Neuronal stem cell (in vitro differentiated cells): Measurements from ENCODE around the gene JAKMIP1.

Experiments
- DNase-seq: peaks from one replicate; pipeline ENCODE4 v3.0.0-alpha.2; 2013; ENCODE audit warnings: low spot score
- H2AFZ ChIP-seq: one replicate; pipeline ENCODE4 v1.6.1; 2013; ENCODE audit warnings: mild to moderate bottlenecking, low read length, inconsistent platforms
- H2AK5ac ChIP-seq: 2 replicates; pipeline ENCODE4 v1.6.1; 2013; ENCODE audit warnings: low read depth, mild to moderate bottlenecking, inconsistent platforms, low read length, moderate library complexity, mixed read lengths
- H2BK120ac ChIP-seq: 2 replicates; pipeline ENCODE4 v1.6.1; 2013; ENCODE audit warnings: low read depth, mild to moderate bottlenecking, inconsistent platforms, low read length, moderate library complexity, mixed read lengths
- H2BK12ac ChIP-seq: one replicate; pipeline ENCODE4 v1.6.1; 2013; ENCODE audit warnings: low read length, inconsistent platforms
- H2BK15ac ChIP-seq: 2 replicates; pipeline ENCODE4 v1.6.1; 2013; ENCODE audit warnings: mild to moderate bottlenecking, low read length, inconsistent platforms, mixed read lengths
- H2BK5ac ChIP-seq: one replicate; pipeline ENCODE4 v1.6.1; 2013; ENCODE audit warnings: inconsistent platforms, mild to moderate bottlenecking, low read length, moderate library complexity
- H3K14ac ChIP-seq: one replicate; pipeline ENCODE4 v1.6.1; 2013; ENCODE audit warnings: low read length, inconsistent platforms
- H3K18ac ChIP-seq: 2 replicates; pipeline ENCODE4 v1.6.1; 2013; ENCODE audit warnings: low read length, inconsistent platforms
- H3K23ac ChIP-seq: 2 replicates; pipeline ENCODE4 v1.6.1; 2013; ENCODE audit warnings: low read depth, mild to moderate bottlenecking, mixed read lengths, low read length, inconsistent platforms; ENCODE audit not compliant: poor library complexity
- H3K27ac ChIP-seq: replicated peaks from 3 replicates; pipeline ENCODE4 v1.5.1; 2013; ENCODE audit warnings: low read length, inconsistent platforms
- H3K27me3 ChIP-seq, 3 experiments: 2 replicates each; pipeline ENCODE4 v1.6.1; 2013; ENCODE audit warnings: low read length in 3 of 3, mild to moderate bottlenecking in 2 of 3, inconsistent platforms in 1 of 3, low read depth in 1 of 3, mixed read lengths in 1 of 3, moderate library complexity in 1 of 3; ENCODE audit not compliant: control insufficient read depth in 3 of 3, insufficient read depth in 3 of 3
- H3K36me3 ChIP-seq, 2 donors: replicated peaks in 1 of 2; 2 replicates each; pipeline ENCODE4 v1.6.1; 2013; ENCODE audit warnings: low read length in 2 of 2; ENCODE audit not compliant: control insufficient read depth in 2 of 2, insufficient read depth in 2 of 2
- H3K4ac ChIP-seq: 2 replicates; pipeline ENCODE4 v1.6.1; 2013; ENCODE audit warnings: inconsistent platforms, mild to moderate bottlenecking, low read length, moderate library complexity
- H3K4me1 ChIP-seq, 2 donors: 1 replicate in 1 of 2; 2 replicates in 1 of 2; pipeline ENCODE4 v1.6.1; 2013; ENCODE audit warnings: low read length in 2 of 2, low read depth in 1 of 2; ENCODE audit not compliant: control insufficient read depth in 2 of 2, insufficient read depth in 1 of 2
- H3K4me2 ChIP-seq: one replicate; pipeline ENCODE4 v1.6.1; 2013; ENCODE audit warnings: mild to moderate bottlenecking, low read length, inconsistent platforms; ENCODE audit not compliant: insufficient read depth, poor library complexity, severe bottlenecking
- H3K4me3 ChIP-seq, 2 donors: 2 replicates each; pipeline ENCODE4 v1.5.1; 2013; ENCODE audit warnings: low read length in 2 of 2, mild to moderate bottlenecking in 2 of 2, inconsistent platforms in 1 of 2, moderate library complexity in 1 of 2
- H3K79me1 ChIP-seq: one replicate; pipeline ENCODE4 v1.6.1; 2013; ENCODE audit warnings: low read depth, mild to moderate bottlenecking, inconsistent platforms, low read length, moderate library complexity
- H3K9ac ChIP-seq: one replicate; pipeline ENCODE4 v1.6.1; 2013; ENCODE audit warnings: mild to moderate bottlenecking, low read depth, low read length, inconsistent platforms; ENCODE audit not compliant: poor library complexity
- H3K9me3 ChIP-seq, 2 donors: replicated peaks in 1 of 2; 2 replicates each; pipeline versions ENCODE3 to v1.6.1; 2013; ENCODE audit warnings: low read length in 2 of 2, mild to moderate bottlenecking in 2 of 2, inconsistent platforms in 1 of 2, low read depth in 1 of 2, mixed read lengths in 1 of 2, moderate library complexity in 1 of 2; ENCODE audit not compliant: control insufficient read depth in 2 of 2, insufficient read depth in 1 of 2
- H4K8ac ChIP-seq: one replicate; pipeline ENCODE4 v1.6.1; 2013; ENCODE audit warnings: low read depth, mild to moderate bottlenecking, inconsistent platforms, low read length, moderate library complexity
- H4K91ac ChIP-seq: one replicate; pipeline ENCODE4 v1.6.1; 2013; ENCODE audit warnings: low read length, low read depth, mild to moderate bottlenecking, inconsistent platforms; ENCODE audit not compliant: poor library complexity
- WGBS, 2 donors: extraction: QIAGEN DNeasy Blood & Tissue Kit; methylation state at CpG; one replicate each; pipeline ENCODE4 v1.1.7; 2013; ENCODE audit warnings: missing lambda C conversion rate in 2 of 2, mixed read lengths in 1 of 2; ENCODE audit not compliant: insufficient read length in 2 of 2, insufficient replicate concordance in 1 of 2; ENCODE audit errors: extremely low coverage in 2 of 2; 5-methylcytosine and 5-hydroxymethylcytosine counted together

JAKMIP1 gene

DNA sequence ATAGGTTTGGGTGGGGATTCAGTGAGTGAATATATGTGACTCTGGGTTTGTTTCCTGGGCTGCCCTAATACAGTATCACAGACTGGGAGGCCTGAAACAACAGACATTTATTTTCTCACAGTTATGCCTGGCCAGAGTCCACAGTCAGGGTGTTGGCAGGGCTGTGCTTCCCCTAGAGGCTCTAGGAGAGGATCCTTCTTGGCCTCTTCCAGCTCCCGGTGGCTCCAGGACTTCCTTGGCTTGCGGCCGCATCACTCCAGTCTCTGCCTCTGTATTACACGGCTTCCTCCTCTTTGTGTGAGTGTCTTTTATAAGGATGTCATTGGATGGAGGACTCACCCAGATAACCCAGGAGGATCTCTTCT, 5.2 kb upstream of the JAKMIP1 start:
- Histone ChIP-seq H2AK5ac (no peak overlapping the region), H4K8ac (no peak overlapping the region), H3K4ac (no peak overlapping the region), H2BK12ac (no peak overlapping the region), H3K79me1 (no peaks in the 10 kb centered on the region), H3K27ac (no peak overlapping the region), H4K91ac (no peak overlapping the region), H2BK15ac (no peak overlapping the region), H3K14ac (no peak overlapping the region), H3K23ac (no peak overlapping the region), H3K4me2 (no peak overlapping the region), H2BK5ac (no peak overlapping the region), H3K36me3 (no peaks in the 10 kb centered on the region), H3K18ac (no peak overlapping the region), H3K4me1 (peaks cover 2 to 3% of the 10 kb centered on the region in 2 donors), H3K27me3 (peaks cover 0 to 25% (median 0%) of the 10 kb centered on the region in 3 experiments), H2BK120ac (no peak overlapping the region), H3K4me3 (no peak overlapping the region), H2AFZ (no peak overlapping the region), H3K9me3 (peaks cover 3 to 5% of the 10 kb centered on the region in 2 donors), H3K9ac (no peak overlapping the region)
- DNase-seq: no peak
- no CpG with 5 or more reads among the region's 4 CpGs for WGBS, 2 donors

GRCh38 chr4:6204871-6205566, 4.7 kb upstream of the JAKMIP1 start:
- peaks cover 3 to 5% of the 10 kb centered on the region in 2 donors for H3K9me3 ChIP-seq
- no peak overlapping the region for H3K14ac ChIP-seq
- H3K4me2 ChIP-seq: no peak overlapping the region
- no peaks in the 10 kb centered on the region for H3K79me1 ChIP-seq
- no peak overlapping the region for H3K9ac ChIP-seq
- WGBS, 2 donors: no CpG with 5 or more reads among the region's 8 CpGs
- no peak overlapping the region for H2BK5ac ChIP-seq
- no peak overlapping the region for H3K18ac ChIP-seq
- H3K4me3 ChIP-seq: no peak overlapping the region
- H2BK15ac ChIP-seq: no peak overlapping the region
- H2BK120ac ChIP-seq: no peak overlapping the region
- no peak overlapping the region for H2AFZ ChIP-seq
- no peak overlapping the region for H2AK5ac ChIP-seq
- H4K91ac ChIP-seq: no peak overlapping the region
- peaks cover 0 to 25% (median 0%) of the 10 kb centered on the region in 3 experiments for H3K27me3 ChIP-seq
- H3K4ac ChIP-seq: no peak overlapping the region
- H3K27ac ChIP-seq: no peak overlapping the region
- H3K36me3 ChIP-seq: no peaks in the 10 kb centered on the region
- H4K8ac ChIP-seq: no peak overlapping the region
- no peak overlapping the region for H2BK12ac ChIP-seq
- no peak for DNase-seq
- H3K23ac ChIP-seq: peak overlapping the region; percentile 56
- H3K4me1 ChIP-seq: peaks cover 2 to 3% of the 10 kb centered on the region in 2 donors

DNA sequence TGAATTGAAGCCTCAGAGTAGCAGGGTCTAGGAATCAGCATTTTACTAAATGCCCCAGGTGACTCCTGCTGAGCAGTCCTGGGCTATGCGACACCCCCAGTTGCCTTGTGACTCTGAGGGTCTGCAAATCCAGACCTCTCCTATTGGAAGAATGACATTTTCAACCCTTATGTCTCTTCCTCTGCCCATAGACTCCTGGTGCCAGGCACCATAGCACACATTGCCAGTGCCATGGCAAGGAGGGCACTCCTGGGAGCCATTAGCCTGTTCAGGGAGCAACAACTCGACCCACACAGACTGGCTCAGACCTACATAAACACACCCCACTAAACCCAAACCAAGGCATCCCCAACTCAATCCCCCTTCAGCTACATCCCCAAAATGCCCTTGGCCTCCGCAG, 3.7 kb upstream of the JAKMIP1 start:
- no CpG with 5 or more reads among the region's 3 CpGs for WGBS, 2 donors
- H3K36me3 ChIP-seq: no peaks in the 10 kb centered on the region
- no peak overlapping the region for H3K27ac ChIP-seq
- peak overlapping the region; percentile 45 for H2AK5ac ChIP-seq
- H2BK15ac ChIP-seq: no peak overlapping the region
- no peak overlapping the region for H4K8ac ChIP-seq
- H4K91ac ChIP-seq: no peak overlapping the region
- H3K4ac ChIP-seq: no peak overlapping the region
- no peak overlapping the region for H3K4me2 ChIP-seq
- H3K4me1 ChIP-seq: peaks cover 3% of the 10 kb centered on the region in 2 donors
- H3K9me3 ChIP-seq: peaks cover 3 to 5% of the 10 kb centered on the region in 2 donors
- H3K79me1 ChIP-seq: no peaks in the 10 kb centered on the region
- H3K18ac ChIP-seq: peak overlapping the region; percentile 8
- H2BK120ac ChIP-seq: peak overlapping the region; percentile 16
- H2AFZ ChIP-seq: no peak overlapping the region
- H3K4me3 ChIP-seq: no peak overlapping the region
- H3K23ac ChIP-seq: peak overlapping the region; percentile 44
- H2BK5ac ChIP-seq: no peak overlapping the region
- no peak for DNase-seq
- peaks cover 0 to 31% (median 5%) of the 10 kb centered on the region in 3 experiments for H3K27me3 ChIP-seq
- no peak overlapping the region for H2BK12ac ChIP-seq
- no peak overlapping the region for H3K14ac ChIP-seq
- H3K9ac ChIP-seq: no peak overlapping the region

GRCh38 chr4:6201580-6202091, 1.3 kb upstream of the JAKMIP1 start:
- Histone ChIP-seq H4K8ac (no peak overlapping the region), H4K91ac (no peak overlapping the region), H2AK5ac (no peak overlapping the region), H3K4me1 (peaks cover 3 to 12% of the 10 kb centered on the region in 2 donors), H3K23ac (peak overlapping the region; percentile 29), H2AFZ (no peak overlapping the region), H3K9me3 (peaks cover 3 to 5% of the 10 kb centered on the region in 2 donors), H2BK15ac (no peak overlapping the region), H3K4me2 (no peak overlapping the region), H2BK5ac (no peak overlapping the region), H3K27ac (no peak overlapping the region), H3K18ac (peak overlapping the region; percentile 31), H3K79me1 (no peaks in the 10 kb centered on the region), H2BK120ac (no peak overlapping the region), H3K14ac (no peak overlapping the region), H3K36me3 (no peaks in the 10 kb centered on the region), H3K9ac (no peak overlapping the region), H3K4ac (no peak overlapping the region), H3K4me3 (no peak overlapping the region), H2BK12ac (no peak overlapping the region), H3K27me3 (peaks cover 0 to 50% (median 7%) of the 10 kb centered on the region in 3 experiments)
- DNase-seq: no peak
- WGBS, 2 donors: no CpG with 5 or more reads among the region's 7 CpGs
